ENCODE measurements around the gene AKT3.

The AKT3 gene

DNA sequence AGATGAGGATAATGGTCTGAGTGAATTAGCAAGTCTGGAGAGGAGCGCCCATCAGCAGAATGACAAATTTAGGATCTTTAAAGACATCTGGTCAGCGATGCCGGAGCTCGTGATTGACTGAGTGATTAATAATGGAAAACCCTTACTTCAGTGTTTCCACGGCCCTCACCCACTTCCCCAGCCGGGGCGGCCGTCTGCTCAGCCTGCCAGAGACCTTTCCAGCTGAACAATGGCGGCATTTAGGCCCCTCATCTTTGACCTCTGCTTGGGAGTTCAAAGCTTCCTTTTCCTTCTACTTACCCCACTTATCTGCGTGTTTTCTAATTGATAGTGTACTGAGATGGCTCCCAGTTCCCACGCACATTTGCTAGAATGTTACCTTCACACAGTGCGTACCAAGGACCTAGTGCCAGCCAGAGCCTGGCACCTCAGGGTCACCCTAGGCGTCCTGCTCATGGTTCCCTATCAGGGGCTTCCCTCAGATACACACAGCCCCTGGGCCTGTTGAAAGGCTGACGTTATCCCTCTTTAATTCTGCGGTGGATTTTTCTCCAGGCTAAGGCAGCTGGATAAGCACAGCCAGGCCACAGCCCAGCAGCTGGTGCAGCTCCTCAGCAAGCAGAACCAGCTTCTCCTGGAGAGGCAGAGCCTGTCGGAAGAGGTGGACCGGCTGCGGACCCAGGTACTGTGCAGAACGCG, 361.4 kb downstream of the AKT3 start:
- DNase-seq (ENCODE audit: low read depth in 2 of 2): no peak

DNA sequence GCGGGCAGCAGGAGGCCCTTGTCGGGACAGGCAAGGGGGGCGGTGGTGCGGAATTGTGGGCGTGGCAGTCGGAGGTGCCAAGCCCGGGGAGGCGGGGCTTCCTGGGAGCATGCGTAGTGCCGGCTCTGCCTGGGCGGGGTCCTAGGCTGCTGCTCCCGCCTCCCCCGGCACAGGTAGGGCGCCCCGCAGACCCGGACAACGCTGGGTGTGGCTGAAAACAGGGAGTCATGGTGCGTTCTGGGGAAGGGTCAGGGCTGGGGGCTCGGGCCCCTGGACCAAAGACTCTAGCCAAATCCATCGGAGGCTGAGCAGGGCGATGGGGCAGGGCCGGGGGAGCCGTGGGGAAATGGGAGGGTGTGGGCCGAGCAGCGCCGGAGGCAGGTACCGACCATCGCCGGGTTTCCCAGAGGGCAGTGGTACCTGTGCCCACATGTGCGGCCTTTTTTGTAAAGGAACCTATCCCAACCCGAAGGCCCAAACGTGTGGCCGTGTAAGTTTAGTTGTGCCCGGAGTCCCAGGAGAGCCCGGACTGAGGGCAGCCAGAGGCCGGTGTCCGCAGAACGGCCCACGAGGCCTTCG, 362.3 kb downstream of the AKT3 start:
- DNase-seq (ENCODE audit: low read depth in 2 of 2): no peak

DNA sequence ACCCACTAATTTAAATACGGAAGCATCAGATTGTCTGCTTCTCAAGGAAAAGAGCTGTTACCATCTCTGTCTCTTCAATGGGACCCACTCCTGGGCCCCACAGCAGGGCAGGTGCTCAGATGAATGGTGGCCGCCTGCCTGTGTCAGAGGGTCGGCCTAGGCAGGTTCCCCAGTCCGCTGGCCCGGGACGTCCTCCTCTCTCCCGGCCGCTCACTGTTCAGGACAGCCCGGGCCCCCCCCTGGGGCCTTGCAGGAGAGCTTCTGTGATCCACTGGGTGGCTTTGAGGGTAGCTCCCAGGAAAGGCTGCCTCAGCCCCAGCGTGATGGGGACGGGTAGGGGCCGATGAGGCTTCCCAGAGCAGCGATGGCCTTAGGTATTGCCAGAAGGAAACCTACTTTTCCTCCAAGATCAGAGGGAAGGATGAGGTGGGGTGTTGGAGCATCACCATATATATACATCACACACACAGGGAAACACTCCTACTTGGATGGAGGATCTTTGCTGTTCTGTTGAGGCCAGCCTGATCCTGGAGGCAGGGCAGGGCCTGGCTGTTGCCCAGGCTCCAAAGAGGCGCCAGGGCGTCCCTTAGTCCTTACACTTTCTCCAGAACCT, 362.9 kb downstream of the AKT3 start:
- DNase-seq (ENCODE audit: low read depth in 2 of 2): no peak

DNA sequence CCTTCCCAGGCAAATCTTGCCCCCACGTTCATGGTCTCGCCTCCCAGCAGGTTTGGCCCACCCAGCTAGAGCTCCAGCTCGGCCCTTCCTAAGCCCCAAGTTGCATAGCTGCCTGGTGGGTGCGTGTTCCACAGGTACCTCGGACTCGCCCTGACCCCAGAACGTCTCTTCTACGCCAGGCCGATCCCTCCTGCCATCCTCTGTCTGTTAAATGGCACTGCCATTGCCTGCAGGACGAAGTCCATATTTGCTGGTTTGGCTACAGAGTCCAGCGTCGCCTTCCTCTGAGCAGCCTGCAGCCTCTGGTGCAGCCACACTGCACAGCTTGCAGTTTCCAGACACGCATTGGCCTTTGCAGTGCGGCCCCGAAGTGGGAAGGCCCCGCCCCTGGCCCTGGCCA, 366.1 kb downstream of the AKT3 start:
- DNase-seq (ENCODE audit: low read depth in 2 of 2): no peak

DNA sequence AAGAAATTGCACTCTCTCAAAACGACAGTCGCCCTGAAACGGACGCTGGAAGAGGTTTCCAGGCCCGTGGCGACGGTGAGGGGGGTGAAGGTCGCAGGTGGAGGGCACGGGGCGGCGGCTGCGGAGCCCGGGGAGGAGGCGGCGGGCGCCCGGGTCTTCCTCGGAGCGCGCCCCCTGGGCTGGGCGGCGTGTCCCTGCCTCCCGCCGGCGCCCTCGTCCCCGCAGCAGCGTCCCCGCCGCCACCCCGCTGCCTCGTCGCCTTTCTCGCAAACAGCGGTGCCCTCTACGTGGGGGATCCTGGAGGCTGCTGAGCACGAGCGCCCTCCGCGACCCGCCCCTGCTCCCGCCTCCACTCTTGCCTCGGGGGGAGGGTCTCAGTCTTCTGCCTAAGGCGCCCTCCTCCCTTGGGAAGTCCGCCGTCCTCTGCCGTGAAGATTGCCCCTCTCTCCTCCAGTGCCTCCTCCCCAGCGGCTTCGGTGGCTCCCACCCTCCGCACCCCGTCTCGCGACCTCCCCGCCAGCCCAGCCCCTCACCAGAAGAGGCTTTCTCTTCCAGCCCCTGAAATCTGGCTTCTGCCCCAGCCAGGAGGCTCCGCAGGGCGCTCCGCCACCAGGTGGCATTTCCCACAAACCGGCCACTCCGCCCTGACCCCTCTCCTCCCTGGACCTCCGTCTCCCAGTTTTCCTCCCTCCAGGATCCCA, 366.8 kb downstream of the AKT3 start:
- DNase-seq (ENCODE audit: low read depth in 2 of 2): no peak

DNA sequence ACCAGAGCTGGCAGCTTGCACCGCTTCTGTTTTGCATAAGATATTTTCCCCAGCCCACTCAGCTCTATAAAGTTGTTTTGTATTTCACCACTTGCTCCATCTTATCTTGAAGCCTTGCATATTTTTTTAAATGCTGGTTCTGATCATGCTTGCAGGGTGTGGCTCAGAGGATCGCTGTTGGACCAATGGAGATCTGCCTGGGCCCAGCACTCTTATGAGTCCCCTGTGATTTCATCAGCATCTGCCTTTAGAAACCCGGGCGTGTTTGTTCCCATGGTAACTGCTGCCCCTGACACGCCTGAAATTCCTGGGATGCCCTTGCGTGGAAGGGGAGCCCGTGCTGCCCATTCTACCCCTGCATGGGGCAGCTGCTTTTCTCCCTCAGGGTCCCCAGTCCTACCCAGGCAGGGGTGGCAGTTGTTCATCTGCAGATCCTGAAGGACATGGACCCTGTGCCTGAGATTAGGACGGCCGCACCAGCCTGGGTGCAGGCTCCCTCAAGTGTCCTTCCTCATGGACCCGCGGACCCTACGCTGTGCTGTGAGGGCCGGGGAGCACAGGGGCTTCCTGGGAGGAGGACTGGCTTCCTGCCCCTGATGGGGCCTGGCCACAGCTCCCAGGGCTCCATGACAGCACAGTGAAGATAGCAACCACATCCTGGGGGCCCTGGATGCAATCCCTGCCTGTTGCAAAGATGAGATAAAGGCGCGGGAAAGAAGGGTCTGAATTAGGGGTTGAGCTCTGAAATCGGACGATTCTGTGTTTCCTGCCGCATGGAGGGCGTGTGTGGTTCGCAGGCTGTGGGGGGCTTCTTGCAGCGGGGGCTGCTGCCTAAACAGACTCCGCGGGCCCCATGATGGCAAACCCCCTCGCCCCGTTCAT, 367.7 kb downstream of the AKT3 start:
- DNase-seq (ENCODE audit: low read depth in 2 of 2): no peak

DNA sequence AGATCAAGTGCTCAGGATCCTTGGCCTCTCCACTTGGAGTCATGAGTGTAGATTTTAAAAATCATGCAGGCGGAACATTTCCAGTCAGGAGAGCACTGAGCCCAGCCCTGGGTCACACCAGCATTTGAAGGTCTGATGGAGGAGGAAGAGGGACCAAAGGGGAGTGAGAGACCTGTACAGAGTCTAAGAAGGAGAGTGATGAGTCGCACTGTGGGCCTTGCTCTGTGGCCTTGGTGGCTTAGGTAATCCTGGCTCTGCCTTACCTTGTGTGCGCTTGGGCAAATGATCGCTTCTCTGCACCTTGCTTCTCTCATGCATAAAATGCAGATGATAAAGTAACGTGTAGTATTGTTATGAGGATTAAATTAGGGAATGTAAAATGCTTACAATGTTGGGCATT, 368.9 kb downstream of the AKT3 start:
- no peak for DNase-seq (ENCODE audit: low read depth in 2 of 2)

DNA sequence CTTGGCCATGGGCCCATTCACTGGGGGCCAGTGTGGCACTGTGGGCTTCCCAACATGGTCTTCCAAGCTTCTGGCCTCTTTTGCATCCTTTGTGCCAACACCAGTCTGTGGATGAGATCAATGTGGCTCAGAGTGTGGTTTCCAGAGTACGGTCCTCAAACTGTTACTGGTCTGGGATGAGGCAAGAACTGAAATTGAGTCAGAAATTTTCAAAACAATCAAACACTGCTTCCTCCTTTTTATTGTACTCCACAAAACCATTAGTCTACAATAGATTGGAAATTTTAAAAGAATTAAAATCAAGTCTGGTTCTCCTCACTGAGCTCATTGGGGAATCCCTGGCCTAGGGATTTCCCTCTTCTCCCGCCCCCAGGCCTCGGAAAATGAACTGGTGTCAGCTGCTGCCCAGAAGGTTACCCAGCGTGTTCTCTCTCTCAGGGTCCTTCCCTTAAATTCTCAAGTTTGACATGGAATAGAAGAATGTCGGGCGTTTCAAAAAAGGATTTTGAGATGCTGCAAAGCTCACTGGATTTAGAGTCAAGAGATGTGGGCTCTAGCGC, 372.2 kb downstream of the AKT3 start:
- DNase-seq (ENCODE audit: low read depth in 2 of 2): no peak

DNA sequence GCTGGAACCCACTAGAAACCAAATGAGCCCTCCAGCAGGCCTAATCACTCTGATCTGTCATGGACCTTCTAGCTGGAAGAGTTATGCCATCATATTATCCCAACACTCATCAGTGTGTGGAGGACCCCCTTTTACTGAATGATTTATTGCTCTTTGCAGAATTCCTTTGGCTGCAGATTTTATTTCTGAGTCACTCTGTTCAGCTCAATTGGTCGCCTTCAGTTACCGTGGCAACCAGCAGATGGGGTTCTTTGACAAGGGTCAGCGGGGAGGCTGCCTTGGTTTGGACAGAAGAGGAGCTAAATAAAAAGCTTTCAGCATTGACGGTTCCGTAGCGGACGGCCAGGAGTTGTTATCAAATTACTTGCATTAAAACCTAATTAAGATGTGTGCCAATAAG, 374.1 kb downstream of the AKT3 start:
- DNase-seq (ENCODE audit: low read depth in 2 of 2): no peak

DNA sequence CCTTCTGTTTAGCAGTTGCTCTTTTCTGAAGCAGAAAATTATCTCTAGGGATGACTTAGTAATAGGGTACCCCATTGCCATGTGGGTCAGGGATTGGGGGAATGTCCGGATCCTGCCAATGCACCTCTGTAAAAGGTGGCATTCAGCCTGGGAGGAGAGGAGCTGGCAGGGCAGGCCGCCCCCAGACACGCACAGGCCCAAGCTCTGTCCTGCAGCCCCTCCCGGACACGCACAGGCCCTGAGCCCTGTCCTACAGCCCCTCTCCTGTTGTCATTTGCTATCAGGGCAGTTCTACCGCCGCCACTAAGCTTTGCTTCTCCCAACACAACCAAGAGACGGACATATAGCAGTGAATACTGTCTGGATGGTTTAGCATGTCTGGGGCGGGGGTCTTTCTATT, 375.1 kb downstream of the AKT3 start:
- no peak for DNase-seq (ENCODE audit: low read depth in 2 of 2)

DNA sequence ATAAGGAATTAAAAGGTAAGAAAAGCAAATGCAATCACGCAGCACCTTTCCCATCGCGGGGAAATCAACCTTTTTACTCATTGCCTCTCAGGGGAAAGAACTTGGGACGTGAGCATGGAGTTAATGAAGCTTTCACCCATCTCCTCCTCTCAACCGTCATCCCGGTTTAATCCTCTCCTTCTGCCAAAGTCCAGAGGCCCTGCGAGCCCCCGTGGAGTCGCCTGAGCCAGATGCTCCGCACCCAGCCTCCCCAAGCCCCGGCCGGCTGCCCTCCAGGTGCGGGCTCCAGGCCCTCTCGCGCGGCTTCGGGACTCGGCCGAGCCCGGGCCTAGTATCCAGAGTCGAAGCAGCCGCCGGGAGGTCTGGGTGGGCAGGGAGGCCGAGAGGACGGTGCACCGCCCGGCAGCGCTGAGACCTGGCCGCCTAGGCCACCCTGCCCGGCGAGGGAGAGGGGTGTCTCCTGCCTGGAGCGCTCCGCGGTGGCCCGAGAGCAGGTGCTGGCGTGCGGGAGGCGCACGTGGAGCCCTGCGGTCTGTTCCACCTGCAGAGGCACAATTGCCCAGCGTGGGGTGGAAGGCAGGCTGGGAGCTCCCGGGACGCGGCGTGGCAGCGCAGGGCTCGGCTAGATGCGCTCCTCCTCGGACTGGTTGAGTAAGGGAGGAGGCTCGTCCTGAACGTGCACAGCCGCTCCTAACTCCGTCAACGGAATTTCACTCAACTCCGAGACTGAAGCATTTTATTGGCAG, 375.7 kb downstream of the AKT3 start:
- no peak for DNase-seq (ENCODE audit: low read depth in 2 of 2)

DNA sequence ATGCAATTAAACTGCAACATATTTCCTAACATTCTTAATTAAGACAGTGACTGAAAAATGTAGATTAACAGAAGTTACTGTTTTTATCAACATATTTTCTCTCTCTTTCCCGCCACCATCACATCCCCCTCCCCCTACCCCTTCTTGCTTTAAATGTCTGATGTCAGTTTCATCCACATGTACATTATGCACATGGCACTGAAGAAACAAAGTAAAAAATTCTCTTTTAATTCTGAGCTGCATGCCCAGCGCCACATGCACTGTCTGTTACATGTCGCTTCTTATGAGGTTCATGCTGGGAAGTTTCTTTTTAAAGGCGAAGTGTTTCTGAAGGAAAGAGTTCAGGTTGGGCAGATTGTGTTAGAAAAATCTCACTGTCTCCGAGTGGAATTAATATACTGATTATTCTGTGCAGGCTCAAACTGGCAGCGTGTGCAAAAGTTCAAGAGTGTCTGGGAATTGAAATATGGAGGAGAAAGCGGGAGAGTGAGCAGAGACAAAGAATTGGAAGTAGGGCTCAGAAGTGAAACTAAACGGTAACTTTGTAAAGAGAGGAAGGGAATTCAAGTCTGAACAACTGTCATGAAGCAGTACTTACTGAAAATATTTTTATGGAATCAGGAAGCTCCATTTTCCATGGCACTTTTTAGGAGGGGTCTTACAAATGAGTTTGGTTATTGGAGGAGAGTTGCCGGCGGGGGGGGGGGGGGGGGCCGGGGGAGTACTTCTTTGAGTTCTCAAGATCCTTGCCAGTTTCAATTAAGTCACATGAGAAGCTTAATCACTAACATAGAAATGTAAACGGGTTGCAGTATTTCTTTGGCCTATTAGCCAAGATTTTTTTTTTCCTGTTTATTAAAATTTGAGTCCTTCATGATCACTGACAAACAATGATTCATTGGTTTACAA, 376.6 kb downstream of the AKT3 start:
- no peak for DNase-seq (ENCODE audit: low read depth in 2 of 2)

DNA sequence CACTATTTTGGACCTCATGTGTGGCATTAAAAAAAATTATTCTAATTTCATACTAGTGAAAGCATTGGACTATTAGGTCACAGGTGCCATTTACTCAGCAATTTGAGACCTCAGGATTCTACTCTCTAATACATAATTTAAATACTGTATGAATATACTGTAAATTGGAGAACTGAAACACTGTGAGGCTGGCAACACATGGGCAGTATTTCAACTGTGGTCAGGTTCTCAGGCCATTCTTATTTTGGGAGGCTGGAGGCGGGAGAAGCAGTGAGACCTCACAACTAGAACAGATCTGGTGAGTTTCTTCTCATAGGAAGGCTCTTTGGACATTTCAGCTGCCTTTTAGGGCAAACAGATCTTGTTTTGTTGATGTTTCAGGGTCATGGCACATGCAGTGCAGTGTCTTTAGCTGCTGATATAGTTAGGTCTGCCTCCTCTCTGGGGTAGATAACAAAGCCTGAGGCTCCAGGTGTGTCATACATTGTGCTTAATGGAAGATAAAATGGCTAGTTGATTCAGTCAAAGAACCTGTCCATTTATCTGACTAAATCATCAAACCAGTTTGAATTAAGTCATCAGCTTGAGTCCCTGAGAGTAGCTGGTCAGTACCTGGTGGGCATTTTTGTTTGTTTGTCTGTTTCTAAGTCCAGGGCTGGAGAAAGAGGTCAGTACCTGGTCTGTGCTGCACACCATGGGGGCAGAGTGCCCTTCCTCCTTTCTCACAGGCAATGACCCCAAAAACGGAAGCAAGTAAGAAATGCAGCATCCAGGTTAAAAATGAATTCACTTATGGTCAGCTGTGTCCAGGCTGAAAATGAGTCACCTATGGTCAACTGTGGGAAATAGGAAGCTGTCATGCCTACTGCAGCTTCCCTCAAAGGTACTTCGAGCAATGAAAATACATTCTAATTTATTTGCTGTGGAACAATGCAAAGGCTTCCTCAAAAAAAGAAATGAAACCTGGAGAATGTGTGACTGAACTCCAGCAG, 378.0 kb downstream of the AKT3 start:
- DNase-seq (ENCODE audit: low read depth in 2 of 2): no peak

DNA sequence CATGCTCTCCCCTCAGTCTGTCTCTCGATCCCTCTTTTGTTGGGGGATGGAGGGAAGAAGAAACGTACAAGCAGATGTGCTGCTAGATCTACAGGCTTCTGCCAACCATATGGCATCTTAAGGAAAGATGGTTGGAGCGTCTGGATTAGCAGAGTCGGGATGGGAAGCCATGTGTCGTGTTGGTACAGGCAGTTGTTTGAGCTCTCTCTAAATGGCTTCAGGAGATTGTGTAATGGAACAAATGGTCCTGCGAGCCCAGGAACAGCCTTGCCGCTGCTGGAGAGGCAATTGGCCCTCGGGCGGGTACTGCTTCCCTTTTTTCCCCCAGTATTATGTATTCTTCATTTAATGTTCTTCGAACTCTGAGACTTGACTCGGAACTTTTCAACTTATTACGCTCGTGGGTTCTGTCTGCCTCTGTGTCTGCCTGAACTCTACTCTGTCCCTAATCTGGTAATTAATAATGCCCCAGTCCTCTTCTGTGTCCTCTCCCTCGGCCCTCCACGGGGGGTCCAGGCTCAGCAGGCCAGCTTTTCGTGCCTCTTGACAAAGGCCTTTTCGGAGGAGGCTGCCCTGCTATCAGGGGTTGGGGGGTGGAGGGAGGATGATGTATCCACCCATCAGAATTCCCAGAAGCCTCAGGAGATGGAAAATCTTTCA, 378.9 kb downstream of the AKT3 start:
- DNase-seq (ENCODE audit: low read depth in 2 of 2): no peak

DNA sequence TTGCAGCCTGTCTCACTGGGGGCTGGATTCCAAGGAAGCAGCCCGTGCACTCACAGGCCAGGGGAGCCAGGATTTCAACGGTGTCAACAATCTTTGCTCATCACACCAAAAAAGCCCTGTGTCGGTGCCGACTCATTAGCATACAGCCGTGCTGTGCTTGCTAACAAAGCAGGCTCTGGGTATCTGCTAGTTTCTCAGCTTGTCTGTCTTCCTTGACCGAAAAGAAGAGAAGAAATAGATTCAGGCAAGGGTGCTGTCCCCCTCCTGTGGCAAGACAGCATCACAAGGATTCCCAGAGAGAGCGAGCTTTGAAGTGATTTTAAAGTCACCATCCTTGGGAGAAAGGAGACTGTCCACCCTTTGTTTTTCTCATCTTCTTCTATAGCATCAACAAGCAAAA, 379.5 kb downstream of the AKT3 start:
- DNase-seq (ENCODE audit: low read depth in 2 of 2): no peak

DNA sequence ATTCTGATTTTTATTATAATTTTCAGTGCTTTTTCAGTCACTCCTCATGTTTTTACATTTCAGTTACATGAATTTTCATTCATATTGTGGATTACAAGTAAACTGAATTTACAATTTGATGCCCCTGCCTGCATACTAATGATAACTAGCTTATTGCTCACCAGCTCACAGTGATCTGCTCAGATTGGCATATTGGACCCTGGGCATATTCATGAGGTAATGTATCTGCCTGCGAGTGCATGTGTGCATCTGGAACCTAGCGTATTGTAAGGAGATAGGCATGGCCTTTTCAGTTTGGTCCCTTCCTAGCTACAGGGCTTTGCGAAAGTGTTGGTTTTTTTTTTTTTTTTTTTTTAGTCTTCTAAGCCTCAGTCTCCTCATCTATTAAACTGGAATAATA, 380.5 kb downstream of the AKT3 start:
- no peak for DNase-seq (ENCODE audit: low read depth in 2 of 2)

DNA sequence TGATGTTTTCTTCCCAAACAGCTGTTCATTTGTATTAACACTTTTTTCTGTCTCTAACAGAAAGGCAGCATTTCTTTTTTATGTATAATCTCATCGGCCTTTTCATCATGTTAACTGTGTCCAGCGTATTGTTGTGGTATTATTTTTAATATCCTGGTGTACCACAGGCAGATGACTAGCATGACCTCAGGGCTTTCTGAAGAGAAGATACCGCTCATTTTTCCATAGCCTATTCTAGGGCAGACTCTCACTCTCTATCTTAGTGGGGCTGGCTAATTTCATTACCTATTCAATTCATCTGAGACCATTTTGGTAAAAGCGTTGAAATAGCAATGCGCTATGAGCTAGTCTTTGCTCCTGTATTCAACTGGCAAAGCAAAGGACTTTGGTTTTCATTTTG, 384.3 kb downstream of the AKT3 start:
- DNase-seq (ENCODE audit: low read depth in 2 of 2): no peak

DNA sequence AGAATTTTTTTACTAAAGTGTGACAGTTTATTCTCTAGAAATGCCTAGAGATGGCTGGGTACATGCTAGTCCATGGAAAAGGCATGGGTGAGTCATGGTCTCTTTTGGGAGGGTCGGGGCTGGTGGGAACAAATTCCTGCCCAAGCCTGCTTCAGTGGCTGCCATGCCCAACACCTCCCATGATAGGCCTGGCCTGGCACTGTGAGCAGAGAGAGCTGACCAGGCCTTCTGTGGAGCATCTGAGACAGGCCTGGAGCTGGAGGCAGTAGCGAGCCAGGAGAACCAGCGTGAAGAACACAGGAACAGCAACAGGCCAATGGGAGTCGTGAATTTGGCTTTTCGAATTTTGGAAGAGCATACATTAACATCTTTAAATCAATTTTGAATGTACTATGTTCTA, 385.0 kb downstream of the AKT3 start:
- DNase-seq (ENCODE audit: low read depth in 2 of 2): no peak
